HG03342 (cell line): ENCODE data around the gene FASN.
"Not testable (repeated sequence)": the region's sequence is repeated elsewhere in the genome, so short reads cannot be mapped to it uniquely, and the experiment has no call there.

Experiments
- ATAC-seq: cut with Tn5 transposase; IDR thresholded peaks from one replicate; pipeline ENCODE4 v1.9.1; 2021; ENCODE audit warnings: mild to moderate bottlenecking, moderate library complexity; ENCODE audit not compliant: unreplicated experiment

The FASN gene

DNA sequence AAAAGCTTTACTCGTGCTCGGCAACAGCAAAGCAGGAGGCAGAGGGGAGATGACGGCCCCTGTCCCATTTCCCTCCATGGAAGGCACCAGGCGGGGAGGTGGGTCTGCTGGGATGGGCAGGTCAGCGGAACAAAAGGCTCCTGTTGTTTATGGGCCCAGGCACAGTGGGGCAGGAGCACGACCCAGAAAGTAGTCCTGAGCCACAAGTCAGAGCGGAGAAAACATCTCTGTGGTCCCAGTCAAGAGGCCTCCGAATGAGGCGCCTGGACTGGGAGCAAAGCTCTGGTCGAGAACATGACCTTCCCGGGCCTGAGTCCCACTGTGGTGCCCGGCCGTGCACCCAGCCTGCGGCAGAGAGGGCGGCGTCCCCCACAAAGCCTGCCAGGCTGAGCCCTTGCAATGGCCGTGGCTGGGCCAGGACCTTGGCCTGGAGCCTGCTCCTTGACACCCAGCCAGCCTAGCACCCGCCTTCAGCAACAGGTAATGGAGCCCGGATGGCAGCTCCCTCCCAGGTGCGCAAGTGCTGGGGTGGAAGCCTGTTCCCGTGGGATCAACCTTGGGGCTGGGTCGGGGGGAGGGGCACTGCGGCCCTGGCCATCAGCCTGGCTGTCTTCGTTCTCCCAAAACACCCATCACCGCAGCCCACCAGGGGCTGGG, 50.0 kb downstream of the FASN start:
- ATAC-seq = no peak

DNA sequence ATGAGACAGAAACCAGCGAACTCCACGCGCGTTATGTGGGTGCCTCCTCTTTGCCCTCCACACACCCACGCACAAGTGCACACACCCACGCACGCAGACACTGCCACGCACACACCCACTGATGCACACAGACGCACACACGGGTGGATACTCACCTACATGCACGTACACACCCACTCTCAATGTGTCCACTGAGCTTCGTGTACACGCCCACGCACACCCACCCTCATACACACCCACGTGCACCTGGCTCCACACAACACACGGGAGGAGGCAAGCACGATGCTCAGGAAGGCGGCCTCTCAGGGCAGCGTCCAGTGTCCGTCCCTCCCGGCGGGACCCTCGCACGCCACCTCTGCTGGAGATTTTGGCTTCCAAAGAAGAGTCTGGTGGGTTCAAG, 50.7 kb downstream of the FASN start:
- no peak for ATAC-seq

DNA sequence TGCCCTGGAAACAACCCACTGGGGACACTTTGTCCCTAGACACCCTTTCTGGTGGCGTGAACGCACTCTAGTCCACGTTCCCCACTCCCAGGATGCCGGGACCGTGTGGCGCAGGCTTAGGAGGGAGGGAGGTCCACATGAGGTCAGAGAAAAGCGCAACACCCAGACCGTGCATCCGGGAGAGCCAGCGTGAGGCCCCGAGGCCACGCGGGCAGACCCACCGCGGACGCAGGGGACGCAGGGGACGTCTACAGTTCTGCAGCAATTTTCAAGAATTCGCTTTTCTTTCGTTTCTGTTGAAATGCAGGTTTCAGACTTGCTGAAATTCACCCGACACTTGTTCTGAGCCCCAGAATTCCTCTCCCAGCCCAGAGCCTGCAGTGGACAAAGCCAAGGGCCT, 51.1 kb downstream of the FASN start:
- no peak for ATAC-seq

- ATAC-seq = no peak
Measured at GRCh38 chr17:82045936-82046484, 52.0 kb downstream of the FASN start.

DNA sequence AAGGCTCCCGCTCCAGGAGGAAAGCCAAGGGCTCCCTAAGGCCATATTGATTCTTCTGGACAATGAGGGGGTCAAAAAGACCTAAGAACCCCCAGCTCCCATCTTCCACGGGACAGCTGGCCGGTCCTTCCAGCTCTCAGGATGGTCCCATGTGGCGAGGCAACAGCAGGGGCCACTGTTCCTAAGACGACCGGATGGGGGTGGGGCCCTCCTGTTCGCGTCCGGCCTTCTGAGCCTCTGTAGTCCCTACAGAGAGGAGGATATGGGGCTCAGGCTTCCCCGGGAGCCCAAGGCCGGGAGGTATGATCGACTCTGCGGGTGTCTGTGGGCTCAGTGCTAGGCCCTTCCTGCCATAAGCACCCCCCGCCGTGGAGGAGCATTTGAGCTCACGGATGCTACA, 54.5 kb downstream of the FASN start:
- no peak for ATAC-seq

DNA sequence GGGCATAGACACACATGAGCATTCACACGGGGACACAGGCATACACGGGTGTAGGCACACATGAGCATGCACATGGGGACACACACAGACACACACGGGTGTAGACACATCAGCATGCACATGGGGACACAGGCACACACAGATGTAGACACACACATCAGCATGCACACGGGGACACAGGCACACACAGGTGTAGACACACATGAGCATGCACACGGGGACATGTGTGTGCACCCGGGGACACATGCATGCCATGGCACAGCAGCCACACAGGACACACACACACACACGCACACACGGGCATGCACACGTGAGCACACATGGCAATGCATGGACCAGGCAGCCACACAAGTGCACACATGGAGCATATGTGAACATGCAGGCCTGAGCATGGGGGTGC, 55.4 kb downstream of the FASN start:
- no peak for ATAC-seq

- no peak for ATAC-seq
Measured at GRCh38 chr17:82041144-82041814, 56.8 kb downstream of the FASN start.

DNA sequence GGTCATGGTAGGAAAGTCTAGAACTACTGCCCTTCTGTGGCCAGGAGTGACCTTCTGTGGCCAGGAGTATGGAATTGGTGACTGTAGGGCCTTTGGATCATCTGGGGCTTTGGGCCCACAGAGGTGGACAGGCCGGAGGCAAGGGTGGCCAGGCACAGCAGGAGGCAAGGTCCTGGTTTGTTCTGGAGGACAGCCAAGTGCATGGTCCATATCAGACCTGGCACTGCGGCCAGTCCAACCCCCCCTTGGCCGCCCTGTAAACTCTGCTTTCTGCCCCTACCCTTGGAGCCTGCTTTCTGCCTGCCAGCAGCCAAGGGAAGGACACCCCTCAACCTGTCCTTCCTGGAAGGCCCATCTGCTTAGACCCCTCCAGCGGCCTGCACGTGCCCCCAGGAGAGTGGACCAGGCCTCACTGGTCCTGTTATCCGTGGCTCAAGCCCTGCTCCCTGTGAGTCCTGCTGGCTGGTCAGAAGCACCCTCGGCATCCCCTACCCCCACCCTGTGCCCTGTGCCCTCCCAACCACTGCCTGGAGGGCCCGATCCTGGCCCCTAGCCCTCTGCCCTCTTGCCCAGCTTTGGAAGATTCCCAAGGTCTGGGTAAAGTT, 58.2 kb downstream of the FASN start:
- no peak for ATAC-seq

DNA sequence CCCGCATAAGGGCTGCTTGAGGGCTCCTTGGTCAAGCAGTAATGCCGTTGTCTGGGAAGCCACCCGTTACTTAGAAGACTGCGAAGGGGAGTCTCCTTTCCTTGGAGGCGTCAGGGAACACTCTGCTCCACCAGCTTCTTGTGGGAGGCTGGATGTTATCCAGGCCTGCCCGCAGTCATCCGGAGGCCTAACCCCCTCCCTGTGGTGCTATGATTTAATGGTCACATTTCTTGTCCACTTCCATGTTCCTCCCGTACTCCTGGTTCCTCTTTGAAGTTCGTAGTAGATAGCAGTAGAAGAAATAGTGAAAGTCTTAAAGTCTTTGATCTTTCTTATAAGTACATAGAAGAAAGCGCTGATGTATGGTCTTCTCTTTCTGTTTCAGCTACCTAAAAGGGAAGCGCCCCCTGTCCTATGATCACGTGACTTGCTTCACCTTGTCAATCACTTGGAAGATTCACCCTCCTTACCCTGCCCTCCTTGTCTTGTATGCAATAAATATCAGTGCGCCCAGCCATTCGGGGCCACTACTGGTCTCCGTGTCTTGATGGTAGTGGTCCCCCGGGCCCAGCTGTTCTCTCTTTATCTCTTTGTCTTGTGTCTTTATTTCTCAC, 59.1 kb downstream of the FASN start:
- ATAC-seq = not testable (repeated sequence)

- ATAC-seq = no peak
Measured at GRCh38 chr17:82037889-82038195, 60.2 kb downstream of the FASN start.

DNA sequence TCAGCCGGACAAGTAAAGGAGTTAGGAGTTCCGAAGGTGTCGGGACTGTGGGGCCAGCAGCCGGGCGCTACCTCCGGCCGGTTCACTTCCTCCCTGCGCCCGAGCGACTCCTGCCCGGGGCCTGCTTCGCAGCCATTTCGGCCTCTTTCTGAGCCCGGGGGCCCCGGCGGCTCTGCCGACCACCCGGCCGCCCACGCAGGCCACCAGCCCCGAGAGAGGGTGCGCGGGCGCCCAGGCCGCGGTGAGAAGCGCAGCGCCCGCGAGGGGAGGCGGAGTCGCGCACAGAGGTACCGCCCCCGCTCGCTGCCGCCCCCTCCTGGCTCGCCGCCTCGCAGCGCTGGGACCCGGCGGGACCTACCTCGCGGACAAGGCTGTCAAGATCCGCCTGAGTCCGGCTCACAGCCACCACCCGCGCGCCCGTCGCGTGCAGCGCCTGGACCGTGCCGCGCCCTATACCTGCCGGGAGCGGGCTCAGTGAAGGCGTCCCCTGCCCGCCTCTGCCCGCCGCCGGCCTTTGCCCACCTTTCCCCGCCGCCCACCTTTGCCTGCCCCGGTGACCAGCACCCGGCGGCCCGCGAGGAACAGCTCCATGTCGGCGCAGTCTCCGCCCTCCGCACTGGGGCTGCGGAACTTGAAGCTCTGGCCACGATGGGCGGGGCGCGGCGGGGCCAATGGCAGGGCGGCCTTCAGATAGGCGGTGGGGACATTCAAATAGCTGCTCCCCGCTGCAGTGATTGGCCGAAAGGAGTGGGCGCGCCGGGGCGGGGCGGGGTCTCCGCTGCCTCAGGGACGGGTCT, 60.7 kb downstream of the FASN start, which contains the start of gene DCXR:
DCXR (minus strand) TSS at position 606 of the 797 bp plus-strand sequence; CDS start at position 591, 15 bp downstream.
- peak; percentile 85 for ATAC-seq

DNA sequence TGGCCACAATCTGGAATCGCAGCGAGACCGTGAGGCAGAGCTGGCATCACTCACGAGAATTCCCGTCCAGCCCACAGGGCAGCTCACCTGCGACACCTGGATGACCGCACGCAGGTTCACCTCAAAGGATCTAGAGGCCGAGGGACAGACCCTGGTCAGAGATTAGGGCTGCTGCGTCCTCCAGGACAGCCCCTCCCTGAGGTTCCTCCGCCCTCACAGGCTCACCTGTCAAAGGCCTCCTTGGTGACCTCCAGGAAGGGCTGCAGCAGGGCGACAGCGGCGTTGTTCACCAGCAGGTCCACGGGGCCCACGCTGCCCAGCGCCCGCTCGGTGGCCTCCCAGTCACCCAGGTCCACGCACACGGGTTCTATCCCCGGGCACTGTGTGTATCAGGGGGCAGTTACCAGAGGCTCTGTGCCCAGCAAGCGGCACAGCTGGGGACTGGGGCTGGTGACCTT, 61.4 kb downstream of the FASN start:
- no peak for ATAC-seq

DNA sequence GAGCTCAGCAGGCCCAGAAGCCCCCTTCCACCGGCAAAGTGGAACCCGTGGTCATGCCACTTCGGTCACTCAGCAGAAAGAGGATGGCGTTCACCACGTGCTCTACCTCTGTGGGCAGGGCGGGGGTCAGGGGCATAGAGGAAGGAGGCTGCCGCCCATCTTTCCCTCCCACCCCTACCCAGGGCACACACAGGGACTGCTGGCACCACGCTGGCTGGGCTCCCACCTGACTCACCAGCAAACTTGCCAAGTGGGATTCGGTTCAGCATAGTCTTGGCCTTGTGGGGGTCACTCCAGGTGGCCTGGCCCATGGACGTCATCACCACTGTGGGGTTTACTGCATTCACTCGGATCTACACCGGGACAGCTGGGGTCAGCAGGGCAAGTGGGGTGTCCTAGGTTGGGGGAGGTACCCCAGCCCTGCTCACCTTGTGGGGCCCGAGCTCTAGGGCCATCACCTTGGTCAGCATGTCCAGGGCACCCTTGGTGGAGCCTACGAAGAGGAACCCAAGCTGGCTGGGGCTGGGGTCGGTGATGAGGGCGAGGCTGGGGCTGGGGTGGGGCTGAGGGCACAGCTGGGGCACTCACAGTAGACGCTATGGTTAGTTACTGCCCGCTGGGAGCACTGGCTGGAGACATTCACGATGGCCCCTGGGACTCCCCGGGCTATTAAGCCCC, 61.9 kb downstream of the FASN start:
- no peak for ATAC-seq

DNA sequence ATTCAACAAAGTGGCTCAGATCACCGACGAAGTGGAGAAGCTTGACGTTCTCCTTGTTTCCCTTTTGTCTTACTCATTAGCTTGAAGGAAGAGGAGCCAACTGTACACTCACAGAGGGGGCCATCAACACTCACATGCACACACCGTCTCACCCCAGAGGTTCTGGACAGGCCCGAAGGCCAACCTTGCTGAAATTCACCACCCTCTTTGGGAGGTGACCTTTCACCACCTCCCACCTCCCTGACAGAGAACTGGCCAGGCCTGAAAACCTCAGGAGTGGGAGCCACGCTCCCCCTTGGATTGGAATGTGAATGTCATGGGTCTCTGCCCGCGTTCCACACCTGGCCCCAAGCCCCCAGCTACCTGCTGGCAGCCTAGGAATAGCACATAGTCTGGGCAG, 62.5 kb downstream of the FASN start:
- ATAC-seq = no peak

GRCh38 chr17:82034371-82035011, 63.5 kb downstream of the FASN start:
- no peak for ATAC-seq

GRCh38 chr17:82033359-82034085, 64.5 kb downstream of the FASN start:
- ATAC-seq = no peak

DNA sequence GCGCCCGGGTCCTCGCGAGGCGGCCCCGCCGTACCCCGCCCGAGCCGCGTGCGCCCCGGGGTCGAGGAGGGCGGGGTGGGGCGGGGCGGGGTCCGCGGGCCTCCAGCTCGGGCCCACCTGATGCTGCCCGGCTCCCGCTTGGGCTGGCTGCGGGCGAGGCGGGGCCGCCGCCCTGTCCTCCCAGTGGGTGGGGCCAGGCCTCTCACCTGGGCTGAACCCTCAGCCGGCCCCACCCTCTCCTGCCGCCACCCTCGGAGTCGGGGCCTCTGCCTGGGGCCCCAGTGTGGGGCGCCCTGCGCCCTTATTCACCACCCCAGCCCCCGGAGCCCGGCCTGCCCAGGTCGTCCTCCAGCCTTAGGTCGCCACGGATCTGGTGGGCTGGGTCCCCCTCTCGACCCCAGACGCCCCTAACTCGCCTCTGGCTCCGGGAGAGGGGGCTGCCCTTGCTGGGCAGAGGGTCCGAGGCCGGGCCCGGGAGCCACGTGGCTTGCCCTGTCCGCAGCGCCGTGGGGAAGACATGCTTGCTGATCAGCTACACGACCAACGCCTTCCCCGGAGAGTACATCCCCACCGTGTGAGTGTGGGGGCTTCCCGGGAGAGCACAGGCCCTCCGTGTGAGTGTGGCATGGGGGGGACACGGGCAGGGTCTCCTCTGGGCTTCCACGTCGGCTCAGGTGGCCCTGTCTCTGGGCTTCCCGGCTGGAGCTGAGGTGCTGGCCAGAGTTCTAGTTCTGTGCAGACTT, 66.0 kb downstream of the FASN start:
- ATAC-seq = no peak

- ATAC-seq = no peak
Measured at GRCh38 chr17:82031303-82031884, 66.6 kb downstream of the FASN start, which contains the start of gene RAC3. Gene RAC3 (plus strand): TSS chr17:82031678. CDS start chr17:82031762, 84 bp downstream.
